HCEC 1CT (cell line): ENCODE measurements around the gene RRP12.
"Not testable (repeated sequence)": the region's sequence is repeated elsewhere in the genome, so short reads cannot be mapped to it uniquely, and the experiment has no call there.

Experiments
- DNase-seq: peaks from one replicate; pipeline ENCODE4 v3.0.0-alpha.2; 2017

The RRP12 gene

DNA sequence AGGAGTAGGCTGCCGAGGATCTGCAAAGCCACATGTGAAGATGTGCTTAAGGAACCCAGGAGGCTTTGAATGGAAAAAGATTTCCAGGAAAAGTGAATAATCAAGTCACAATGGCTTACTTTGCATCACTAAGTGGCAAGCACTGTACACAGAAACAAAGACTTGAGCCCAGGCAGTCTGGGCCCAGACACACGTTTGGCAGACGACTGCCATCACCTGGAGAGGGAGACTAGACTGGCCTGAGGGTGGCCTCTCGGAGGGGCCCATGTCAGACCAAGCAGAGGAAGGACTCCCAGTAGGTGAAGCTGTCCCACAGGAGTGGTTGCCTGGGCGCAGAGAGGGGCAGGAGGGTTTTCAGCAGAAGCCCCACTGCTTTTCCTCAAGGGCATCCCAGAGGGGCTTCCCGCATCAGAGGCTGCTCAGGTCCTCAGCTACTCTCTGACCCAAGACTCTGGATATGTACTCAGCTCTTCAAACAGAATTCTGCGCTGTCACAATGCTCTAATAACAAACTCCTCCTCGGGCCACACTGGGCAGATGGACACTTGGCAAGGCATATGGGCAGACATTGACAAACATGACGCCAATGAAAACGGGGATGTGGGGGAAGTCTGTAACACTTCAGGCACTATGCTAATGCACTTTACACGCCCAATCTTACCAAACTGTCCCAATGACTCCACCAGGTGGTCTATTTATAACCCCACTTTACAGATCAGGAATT is 38.7 kb downstream of the RRP12 start:
- no peak for DNase-seq

GRCh38 chr10:97361537-97361901 is 39.6 kb downstream of the RRP12 start:
- no peak for DNase-seq

- DNase-seq: no peak
Measured at GRCh38 chr10:97360705-97361536, 40.2 kb downstream of the RRP12 start.

DNA sequence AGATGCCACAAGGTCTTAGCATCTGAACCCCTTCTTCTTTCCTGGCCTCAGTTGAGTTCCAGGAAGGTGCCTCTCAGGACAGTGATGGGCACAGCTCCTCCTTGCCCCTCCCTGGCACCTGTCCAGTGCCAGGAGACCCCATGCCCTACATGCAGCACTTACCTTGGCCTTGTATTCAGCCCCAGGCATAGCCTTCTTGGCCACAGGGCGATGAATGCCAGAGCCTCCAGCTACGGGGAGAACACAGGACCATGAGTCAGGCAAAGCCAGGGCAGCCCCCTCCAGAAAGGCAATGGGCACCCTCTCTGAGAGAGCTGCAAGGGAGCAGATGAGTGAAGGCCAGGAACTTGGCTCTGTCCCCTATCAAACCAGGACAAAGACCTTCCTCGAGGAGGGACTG is 42.4 kb downstream of the RRP12 start:
- no peak for DNase-seq

DNA sequence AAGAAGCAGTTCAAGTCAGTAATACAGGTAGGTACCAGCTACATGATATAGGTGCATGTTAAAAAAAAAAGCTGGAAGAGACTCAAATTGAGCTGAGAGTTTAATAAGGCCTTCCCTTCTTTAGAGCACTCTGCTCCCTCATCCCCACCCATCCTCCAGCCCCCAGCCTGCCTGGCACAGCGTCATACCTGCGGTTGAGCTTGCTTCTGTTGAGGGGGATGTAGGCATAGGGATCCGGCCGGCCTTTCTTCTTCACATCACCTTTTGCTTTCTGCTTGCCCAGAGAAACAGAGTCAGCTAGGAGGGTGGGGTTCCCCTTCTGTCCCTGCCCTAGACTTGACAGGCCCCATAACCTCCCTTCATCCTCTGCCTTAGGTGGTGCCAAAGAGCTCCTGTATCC is 42.8 kb downstream of the RRP12 start:
- no peak for DNase-seq

DNA sequence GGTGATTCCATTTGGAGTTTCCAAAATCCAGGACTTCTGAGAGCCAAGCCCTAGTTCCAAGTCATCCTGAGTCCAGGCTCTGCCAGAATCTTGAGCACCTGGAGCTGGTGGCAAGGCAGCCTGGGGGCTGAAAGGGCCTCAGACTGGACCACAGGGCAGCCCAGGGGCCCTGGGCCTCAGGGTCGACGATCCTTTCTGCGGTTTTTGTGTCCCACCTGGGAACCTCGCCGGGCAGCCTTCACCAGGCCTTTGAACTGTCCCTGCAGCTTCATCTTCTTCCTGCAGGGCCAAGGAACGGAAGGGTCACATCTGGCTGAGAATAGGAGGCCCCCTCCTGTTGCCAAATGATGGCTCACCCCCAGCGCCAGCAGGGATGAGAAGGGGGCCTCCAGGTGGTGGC is 44.2 kb downstream of the RRP12 start:
- DNase-seq: no peak

DNA sequence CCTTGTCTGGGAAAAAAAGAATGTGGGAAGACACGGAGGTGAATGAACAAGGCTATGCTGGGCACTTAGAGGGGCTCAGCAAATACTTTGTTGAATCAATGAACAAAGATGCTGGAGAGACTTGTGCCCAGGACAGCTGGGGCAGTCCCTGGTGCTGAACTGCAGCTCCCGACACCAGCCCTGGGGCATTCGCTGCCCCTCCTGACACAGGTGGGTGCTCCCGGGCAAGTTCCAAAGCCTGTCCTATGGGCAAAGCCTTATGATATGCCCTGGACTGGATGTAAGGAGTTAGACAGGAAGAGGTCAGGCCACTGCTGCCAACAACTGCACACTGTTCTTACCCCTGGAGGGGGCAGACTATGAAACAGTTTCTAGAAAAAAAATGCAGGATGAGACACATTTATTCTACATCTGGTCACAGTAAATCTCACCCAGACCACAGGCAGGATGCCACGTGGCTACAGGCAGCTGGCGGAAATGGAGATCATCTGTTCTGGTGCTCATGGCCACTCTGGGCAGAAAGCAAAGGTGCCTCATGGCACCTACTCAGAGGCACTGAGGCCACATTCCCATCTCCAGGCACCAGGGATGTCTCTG is 44.7 kb downstream of the RRP12 start:
- DNase-seq: peak; percentile 3

DNA sequence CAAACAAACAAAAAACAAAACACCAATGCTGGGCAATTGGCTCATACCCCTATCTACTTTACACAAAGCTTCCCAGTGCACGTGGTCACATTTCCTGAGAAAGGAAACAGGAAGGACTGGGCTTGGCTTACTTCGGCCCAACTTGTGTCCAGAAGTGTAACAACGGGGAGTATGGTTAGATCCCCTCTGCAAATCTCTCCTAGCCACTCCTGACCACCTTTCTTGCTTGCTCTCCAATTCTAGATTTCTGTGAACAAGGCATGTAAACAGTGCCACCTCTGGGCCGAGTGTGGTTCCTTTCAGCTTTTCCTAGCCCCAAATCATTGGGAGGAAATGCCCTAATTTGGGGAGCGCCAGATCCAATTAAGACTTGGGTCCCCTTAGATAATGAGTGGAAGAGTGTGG is 45.6 kb downstream of the RRP12 start:
- no peak for DNase-seq

DNA sequence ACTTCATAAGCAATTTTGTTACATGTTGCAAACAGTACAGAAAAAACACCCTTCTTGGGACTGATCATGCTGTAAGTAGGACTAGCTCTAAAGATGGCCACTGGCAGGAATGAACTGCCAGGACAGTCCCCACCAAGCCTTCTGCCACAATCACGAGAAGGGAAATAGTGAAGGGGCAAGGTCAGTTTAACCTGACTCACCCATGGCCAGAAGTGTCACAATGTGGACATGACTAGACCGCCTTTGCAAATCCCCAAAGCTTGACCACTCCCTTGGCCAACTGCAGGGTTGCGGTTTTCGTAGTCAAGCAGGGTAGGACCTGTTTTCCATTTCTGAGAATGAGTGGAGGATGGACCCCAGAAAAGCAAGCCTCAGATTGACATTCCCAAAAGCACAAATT is 47.2 kb downstream of the RRP12 start:
- DNase-seq: no peak

DNA sequence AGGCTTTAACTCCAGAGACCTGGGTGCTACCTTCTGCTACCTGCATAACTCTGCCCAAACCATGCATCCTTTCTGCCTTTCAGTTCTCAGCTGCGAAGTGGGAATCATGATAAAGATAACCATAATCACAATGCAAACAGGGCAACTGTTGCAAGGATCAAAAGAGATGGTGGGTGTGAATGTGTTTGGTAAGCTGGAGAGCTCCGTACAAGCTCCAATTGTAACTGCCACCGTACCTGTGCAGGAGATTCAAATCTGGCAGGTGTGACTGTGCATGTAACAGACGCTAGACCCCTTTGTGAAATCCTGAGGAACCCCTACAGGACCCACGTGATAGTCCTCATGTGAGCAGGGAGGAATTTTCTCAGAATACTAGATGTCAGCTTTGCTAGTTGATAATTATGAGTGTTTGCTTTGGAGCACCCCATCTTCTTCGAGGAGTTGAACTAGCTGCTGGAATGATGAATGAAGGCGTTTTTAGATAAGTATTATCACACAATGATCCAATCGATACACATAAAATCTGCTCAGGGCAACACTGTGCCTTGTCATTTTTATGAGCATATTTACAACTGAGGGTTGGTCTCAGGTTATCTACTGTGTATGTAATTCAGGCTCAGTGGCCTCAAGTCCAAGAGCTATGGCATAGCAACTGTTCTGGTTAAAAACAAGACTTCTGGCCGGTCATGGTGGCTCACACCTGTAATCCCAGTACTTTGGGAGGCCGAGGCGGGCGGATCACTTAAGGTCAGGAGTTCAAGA is 51.2 kb downstream of the RRP12 start:
- no peak for DNase-seq

- no peak for DNase-seq
Measured at GRCh38 chr10:97347317-97347716, 53.8 kb downstream of the RRP12 start.

DNA sequence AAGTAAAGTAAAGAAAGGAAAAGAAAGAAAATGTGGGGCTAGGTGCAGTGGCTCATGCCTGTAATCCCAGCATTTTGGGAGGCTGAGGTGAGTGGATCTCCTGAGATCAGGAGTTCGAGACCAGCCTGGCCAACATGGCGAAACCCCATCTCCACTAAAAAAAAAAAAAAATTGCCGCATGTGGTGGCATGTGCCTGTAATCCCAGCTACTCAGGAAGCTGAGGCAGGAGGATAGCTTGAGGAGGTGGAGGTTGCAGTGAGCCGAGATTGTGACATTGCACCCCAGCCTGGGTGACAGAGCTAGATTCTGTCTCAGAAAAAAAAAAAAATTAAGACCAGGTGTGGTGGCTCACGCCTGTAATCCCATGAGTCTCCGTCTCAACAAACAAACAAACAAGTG is 57.5 kb downstream of the RRP12 start:
- DNase-seq: not testable (repeated sequence)

GRCh38 chr10:97341416-97341815 is 59.7 kb downstream of the RRP12 start:
- no peak for DNase-seq

DNA sequence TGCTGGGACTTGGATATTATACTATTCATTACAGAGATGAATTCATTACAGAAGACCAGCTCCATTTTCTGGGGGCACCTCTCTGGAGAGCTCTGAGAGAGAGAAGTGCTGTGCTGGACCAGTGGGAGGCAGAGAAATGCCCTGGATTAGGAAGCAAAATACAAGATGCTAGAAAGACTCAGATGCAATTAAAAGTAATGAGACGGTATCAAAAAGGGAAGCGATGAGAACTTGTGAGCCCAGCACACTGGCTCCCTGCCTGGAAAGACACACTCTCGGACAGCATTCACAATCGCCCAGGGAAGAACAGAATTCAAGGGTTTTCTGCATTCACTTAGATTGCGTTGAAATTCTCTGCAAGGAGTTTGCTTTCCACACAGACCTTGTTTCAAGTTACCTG is 63.1 kb downstream of the RRP12 start:
- no peak for DNase-seq

DNA sequence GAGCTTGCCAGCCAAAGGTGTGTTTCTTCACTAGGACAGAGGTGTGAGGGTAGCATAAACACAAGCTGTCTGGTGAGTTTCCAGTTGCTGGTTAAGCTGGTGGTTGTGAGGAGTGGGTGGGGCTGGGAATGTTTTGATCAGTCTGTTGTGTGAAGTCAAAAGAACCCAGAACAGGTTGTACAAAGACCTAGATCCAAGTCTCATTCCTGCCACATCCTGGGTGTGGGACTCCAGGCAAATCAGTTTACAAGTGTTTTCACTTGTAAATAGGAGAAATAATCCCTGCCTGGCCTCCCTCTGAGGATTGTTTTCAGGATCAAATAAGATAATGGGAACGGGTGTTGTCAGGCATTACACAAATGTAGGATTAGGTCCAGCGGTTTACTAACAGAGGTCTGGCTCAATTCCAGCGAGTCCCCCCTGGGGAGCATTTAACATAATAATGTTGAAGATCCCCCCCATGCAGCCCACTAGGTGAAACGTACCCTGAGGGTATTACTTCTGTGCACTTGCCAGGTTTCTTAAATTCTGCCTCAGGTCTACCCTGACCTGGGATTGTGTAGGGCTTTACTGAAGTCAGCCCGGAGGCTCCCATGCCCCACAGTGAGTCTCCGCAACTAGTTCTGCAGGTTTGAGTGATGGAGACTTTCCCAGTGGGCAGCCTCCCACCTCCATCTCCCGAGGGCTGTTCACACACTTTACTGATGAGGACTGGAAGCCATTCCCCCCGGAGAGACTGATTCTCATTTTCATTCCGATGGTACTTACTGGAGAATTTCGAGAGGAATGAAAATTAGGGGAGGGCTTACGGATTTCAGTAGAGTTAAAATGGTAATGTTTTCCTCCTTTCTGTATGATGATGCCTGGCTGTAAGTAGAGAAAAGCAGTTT is 64.0 kb downstream of the RRP12 start:
- no peak for DNase-seq

- peak; percentile 27 for DNase-seq
Measured at GRCh38 chr10:97336446-97336845, 64.7 kb downstream of the RRP12 start.

DNA sequence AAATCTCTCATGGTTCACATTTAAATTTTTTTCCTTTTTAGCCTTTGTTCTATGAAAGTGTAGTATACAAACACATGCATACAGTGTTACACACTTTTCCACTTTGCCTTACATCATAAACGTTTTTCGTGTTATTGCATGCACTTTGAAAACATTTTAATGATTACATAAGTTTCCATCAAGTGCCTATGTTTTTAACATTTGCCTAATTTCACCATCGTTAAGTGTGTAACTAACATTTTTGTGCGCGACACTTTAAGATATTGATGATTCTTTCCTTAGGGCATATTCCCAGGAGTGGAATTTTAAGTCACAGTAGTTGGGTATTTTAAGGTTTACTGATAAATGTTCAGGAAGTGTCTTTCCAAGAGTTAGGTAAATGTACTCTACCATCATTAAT is 65.1 kb downstream of the RRP12 start:
- DNase-seq: no peak

- no peak for DNase-seq
Measured at GRCh38 chr10:97335188-97335619, 65.9 kb downstream of the RRP12 start.

DNA sequence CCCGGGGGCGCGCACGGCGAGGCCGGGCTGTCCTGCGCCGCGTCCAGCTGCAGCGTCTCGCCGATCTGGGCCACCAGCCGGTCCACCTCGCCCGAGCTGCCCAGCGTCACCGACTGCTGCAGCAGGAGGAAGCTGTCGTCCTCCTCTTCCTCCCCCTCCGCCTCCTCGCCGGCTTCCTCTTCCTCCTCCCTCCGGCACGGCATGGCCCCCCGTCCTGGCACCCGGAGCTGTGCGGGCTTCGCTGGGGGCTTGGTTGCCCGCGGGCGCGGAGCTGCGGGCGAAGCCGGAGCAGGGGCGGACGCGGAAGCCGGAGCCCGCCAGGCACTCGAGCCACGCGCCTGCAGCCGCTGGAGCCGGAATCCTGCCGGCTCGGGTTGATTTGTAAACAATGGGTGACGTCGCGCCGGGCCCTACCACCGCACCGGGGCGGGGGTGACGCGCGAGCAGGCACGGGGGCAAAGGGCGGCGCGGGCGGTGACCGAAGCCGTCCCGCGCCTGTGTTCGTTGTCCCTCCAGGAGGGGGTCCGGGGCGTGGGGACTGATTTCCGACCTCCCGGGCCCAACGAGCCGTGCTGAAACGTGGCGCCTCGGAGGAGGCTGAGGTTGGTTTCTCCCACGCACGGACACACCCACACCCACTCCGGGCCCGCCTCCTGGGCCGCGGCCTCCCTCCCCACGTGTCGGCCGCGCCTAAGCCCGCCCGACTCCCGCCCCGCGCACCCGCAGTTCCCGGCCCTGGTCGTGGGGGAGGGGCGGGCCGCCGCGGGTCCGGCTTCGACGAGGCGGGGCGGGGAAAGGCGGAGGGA is 66.6 kb downstream of the RRP12 start, which contains the start of gene FRAT2:
Gene FRAT2 (minus strand): TSS at position 360 of the 806 bp plus-strand sequence. CDS start 157 bp downstream, at position 203.
- peak; percentile 89 for DNase-seq

GRCh38 chr10:97333601-97334369 is 67.4 kb downstream of the RRP12 start:
- DNase-seq: peak; percentile 52

- peak; percentile 37 for DNase-seq
Measured at GRCh38 chr10:97333351-97333600, 67.9 kb downstream of the RRP12 start.
